Endothelial cell of umbilical vein (primary cell): ENCODE measurements around the gene PRTN3. TPM values are rescaled to one million over a fixed set of nuclear protein-coding genes. Genes with fewer than 3 reads are reported as not detected.

Experiments used
- BruUV-seq: library from RNA; stranded (reverse); fragments of 400-500 nt; replicated peaks from 2 replicates; lab custom pipeline; 2021; lab: Mats Ljungman, UMichigan
- CTCF ChIA-PET: fragments of 300-600, 350-600 bp; sonication (Branson Sonifier 250); formaldehyde crosslinking; loops from one replicate; lab custom pipeline; 2021; ENCODE audit warnings: antibody characterized with exemption, inconsistent platforms; lab: Charles Lee
- POLR2A ChIA-PET: fragments of 300-600, 350-600 bp; sonication (Branson Sonifier 250); formaldehyde crosslinking; loops from one replicate; lab custom pipeline; 2021; ENCODE audit warnings: antibody characterized with exemption, inconsistent platforms; lab: Charles Lee
- DNase-seq: peaks from one replicate; pipeline ENCODE4 v3.0.0-alpha.2; 2011; ENCODE audit warnings: low read depth, low spot score
- FAIRE-seq: peaks from 2 replicates; lab custom pipeline; 2011; peaks lifted over from hg19 to GRCh38; lab: Jason Lieb, UNC
- H2AFZ ChIP-seq: 2 replicates; pipeline ENCODE4 v1.6.0; 2012; ENCODE audit warnings: low read depth, low read length, control low read depth, inconsistent platforms
- H3K27ac ChIP-seq: 2 replicates; pipeline ENCODE4 v1.5.1; 2011; ENCODE audit warnings: low read depth, mild to moderate bottlenecking, control low read depth, low read length, moderate library complexity; ENCODE audit not compliant: insufficient read depth
- H3K27me3 ChIP-seq, 2 experiments: 2 replicates each; pipeline versions ENCODE4 v1.6.0 to v1.6.1; 2011; ENCODE audit warnings: low read length in 2 of 2, mixed read lengths in 1 of 2; ENCODE audit not compliant: control insufficient read depth in 2 of 2, insufficient read depth in 2 of 2
- H3K36me3 ChIP-seq, 2 experiments: 2 replicates in 1 of 2; 3 replicates in 1 of 2; pipeline ENCODE4 v1.5.1; 2011; ENCODE audit warnings: low read length in 2 of 2, mild to moderate bottlenecking in 1 of 2, moderate library complexity in 1 of 2; ENCODE audit not compliant: control insufficient read depth in 2 of 2, insufficient read depth in 2 of 2; ENCODE audit errors: extremely low read depth in 1 of 2
- H3K4me1 ChIP-seq: 3 replicates; pipeline ENCODE4 v1.5.1; 2011; ENCODE audit warnings: mild to moderate bottlenecking, low read length; ENCODE audit not compliant: control insufficient read depth, insufficient read depth; ENCODE audit errors: extremely low read depth
- H3K4me2 ChIP-seq: 2 replicates; pipeline ENCODE4 v1.6.1; 2011; ENCODE audit warnings: low read length, control low read depth, mixed read lengths; ENCODE audit not compliant: insufficient read depth
- H3K4me3 ChIP-seq, 3 experiments: fragments of 200-600 bp in 1 of 3; sonication (generic), shearing (Covaris generic) in 1 of 3; replicated peaks in 1 of 3; 2 replicates each; pipeline ENCODE4 v1.5.1; 2011 to 2016; ENCODE audit warnings: control low read depth in 3 of 3, low read length in 3 of 3, mild to moderate bottlenecking in 2 of 3, inconsistent platforms in 1 of 3, low read depth in 1 of 3, moderate library complexity in 1 of 3; ENCODE audit not compliant: insufficient read depth in 1 of 3
- H3K79me2 ChIP-seq: 2 replicates; pipeline ENCODE4 v1.6.0; 2012; ENCODE audit warnings: low read length, inconsistent platforms; ENCODE audit not compliant: control insufficient read depth, insufficient read depth
- H3K9ac ChIP-seq: replicated peaks from 2 replicates; pipeline ENCODE3; 2011; ENCODE audit warnings: low read length, control low read depth; ENCODE audit not compliant: insufficient read depth; ENCODE audit errors: extremely low read depth
- H3K9me1 ChIP-seq: replicated peaks from 3 replicates; pipeline ENCODE4 v1.6.0; 2011; ENCODE audit warnings: mild to moderate bottlenecking, low read length; ENCODE audit not compliant: control insufficient read depth, insufficient read depth; ENCODE audit errors: extremely low read depth
- H3K9me3 ChIP-seq: replicated peaks from 2 replicates; pipeline ENCODE4 v1.5.1; 2012; ENCODE audit warnings: low read length, inconsistent platforms; ENCODE audit not compliant: control insufficient read depth, insufficient read depth
- H4K20me1 ChIP-seq: replicated peaks from 2 replicates; pipeline ENCODE3; 2011; ENCODE audit warnings: mild to moderate bottlenecking, low read length; ENCODE audit not compliant: control insufficient read depth, insufficient read depth; ENCODE audit errors: extremely low read depth
- EZH2 ChIP-seq: IDR thresholded peaks from 2 replicates; pipeline ENCODE4 v1.6.1; 2012; ENCODE audit warnings: borderline replicate concordance, low read depth, mild to moderate bottlenecking, moderate library complexity, low read length, inconsistent platforms; ENCODE audit not compliant: severe bottlenecking
- FOS ChIP-seq: IDR thresholded peaks from 2 replicates; pipeline ENCODE4 v1.6.1; 2011; ENCODE audit warnings: mild to moderate bottlenecking, low read length, moderate library complexity, borderline replicate concordance; ENCODE audit not compliant: insufficient read depth
- GATA2 ChIP-seq: IDR thresholded peaks from 2 replicates; pipeline ENCODE4 v1.7.0; 2011; ENCODE audit warnings: low read depth, mild to moderate bottlenecking, moderate library complexity, mixed read lengths, low read length; ENCODE audit not compliant: insufficient read length, insufficient read depth
- JUN ChIP-seq: IDR thresholded peaks from 2 replicates; pipeline ENCODE4 v1.6.1; 2011; ENCODE audit warnings: borderline replicate concordance, low read depth; ENCODE audit not compliant: insufficient read length, insufficient read depth
- POLR2A ChIP-seq: IDR thresholded peaks from 2 replicates; pipeline ENCODE4 v1.6.1; 2012; ENCODE audit warnings: low read depth, mild to moderate bottlenecking, control low read depth, low read length
- POLR2AphosphoS5 ChIP-seq: IDR thresholded peaks from 2 replicates; pipeline ENCODE4 v1.6.1; 2012; ENCODE audit warnings: low read depth, mild to moderate bottlenecking, control low read depth, low read length, moderate library complexity; ENCODE audit not compliant: insufficient read depth
- dilution Hi-C: fragments of 300-500 bp; cut with MboI; formaldehyde crosslinking; loops from one replicate; pipeline ENCODE4 v1.15.0; 2019; ENCODE audit warnings: low sequenced_read_pairs; ENCODE audit not compliant: extremely low pct_ligation_motif_present
- intact Hi-C: fragments of 100-400 bp; cut with micrococcal nuclease; formaldehyde crosslinking; loops from one replicate; pipeline ENCODE4 v1.10.0; 2022
- polyA plus RNA-seq, 4 experiments: library from polyadenylated mRNA; depleted of rRNA in 3 of 4; stranded (reverse) in 3 of 4; unstranded in 1 of 4; fragments of >200 nt; gene quantifications; 2 replicates each; pipeline versions ENCODE4 v1.2.1 to v1.2.3, GENCODE V29; 2011 to 2012; ENCODE audit warnings: missing spikeins in 1 of 4
- total RNA-seq: library from RNA; stranded (reverse); gene quantifications from 2 replicates; pipeline ENCODE4 v1.2.3, GENCODE V29; 2021
- TF ChIP-seq, protein P1 (sequence below), 2 donors: IDR thresholded peaks; 1 replicate in 1 of 2; 2 replicates in 1 of 2; pipeline ENCODE4 v1.5.1; 2011; ENCODE audit warnings: low read length in 2 of 2, mild to moderate bottlenecking in 2 of 2, moderate library complexity in 2 of 2, control low read depth in 1 of 2, inconsistent platforms in 1 of 2, low read depth in 1 of 2; ENCODE audit not compliant: insufficient read depth in 1 of 2; ENCODE audit errors: extremely low read depth in 1 of 2
- TF ChIP-seq, protein P2 (sequence below): IDR thresholded peaks from 2 replicates; pipeline ENCODE4 v1.6.1; 2011; ENCODE audit not compliant: insufficient read depth, insufficient read length

The PRTN3 gene
- total and polyA plus RNA-seq, 2 donors (not counting 3 experiments of a cell fraction or from before 2014, with no cell fraction given): not detected

DNA sequence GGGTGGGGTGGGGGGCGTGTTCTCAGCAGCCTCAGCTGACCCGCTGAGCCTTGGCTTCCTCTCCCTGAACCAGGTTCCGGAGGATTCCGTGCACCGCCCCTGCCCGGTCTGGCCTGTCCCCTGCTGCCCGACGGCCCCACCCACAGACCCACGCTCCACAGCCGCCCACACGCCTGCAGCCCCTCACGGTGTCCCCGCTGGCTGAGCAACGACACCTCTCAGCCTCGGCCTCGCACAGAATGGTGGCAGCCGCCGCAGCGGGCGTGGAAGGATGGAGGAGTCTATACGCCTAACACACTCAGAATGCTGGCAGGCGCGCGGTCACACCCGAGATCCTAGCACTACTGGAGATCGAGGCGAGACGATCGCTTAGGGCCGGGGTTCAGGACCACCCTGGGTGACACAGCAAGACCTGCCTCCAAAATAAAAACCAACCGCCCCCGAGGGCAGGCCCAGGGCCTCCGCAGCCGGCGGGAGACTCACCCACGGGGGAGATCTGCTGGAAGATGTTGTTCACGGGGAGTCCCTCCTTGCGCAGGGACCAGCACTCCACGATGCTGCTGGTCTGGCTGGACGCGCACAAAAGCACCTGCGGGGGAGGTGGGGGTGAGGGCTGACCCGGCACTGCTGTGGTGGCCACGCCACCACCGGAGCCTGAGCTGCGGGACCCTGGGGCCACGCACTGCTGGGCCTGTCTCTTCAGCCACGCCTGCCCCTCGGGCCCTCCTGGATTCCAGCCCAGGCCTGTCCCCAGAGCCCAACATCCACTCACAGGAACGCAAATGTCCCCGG lies 43.8 kb downstream of the PRTN3 start:
- Histone ChIP-seq H3K79me2 (no peaks in the 10 kb centered on the region), H3K4me3 (no peak overlapping the region), H3K4me1 (no peaks in the 10 kb centered on the region), H3K27ac (no peak overlapping the region), H2AFZ (no peak overlapping the region), H3K27me3 (no peaks in the 10 kb centered on the region), H3K4me2 (no peak overlapping the region), H3K36me3 (peaks cover 8 to 39% of the 10 kb centered on the region in 2 experiments), H3K9ac (no peak overlapping the region), H4K20me1 (no peaks in the 10 kb centered on the region), H3K9me3 (no peaks in the 10 kb centered on the region), H3K9me1 (no peaks in the 10 kb centered on the region)
- ChIA-PET CTCF (no interaction called here), POLR2A (no interaction called here)
- FAIRE-seq: no peak
- no peak for DNase-seq
- dilution Hi-C loops: no loop called here
- TF ChIP-seq EZH2 (no peak), POLR2A (no peak), FOS (no peak)
- BruUV-seq: no TSS peak
- intact Hi-C loops: no loop called here

- Histone ChIP-seq H3K4me1 (no peaks in the 10 kb centered on the region), H3K9me1 (no peaks in the 10 kb centered on the region), H3K79me2 (no peaks in the 10 kb centered on the region), H3K4me3 (no peak overlapping the region), H3K9ac (no peak overlapping the region), H3K9me3 (no peaks in the 10 kb centered on the region), H3K27ac (no peak overlapping the region), H4K20me1 (no peaks in the 10 kb centered on the region), H3K27me3 (no peaks in the 10 kb centered on the region), H3K4me2 (no peak overlapping the region), H3K36me3 (peaks cover 8 to 47% of the 10 kb centered on the region in 2 experiments), H2AFZ (no peak overlapping the region)
- intact Hi-C loops (no loop called here), dilution Hi-C loops (no loop called here)
- no TSS peak for BruUV-seq
- ChIA-PET CTCF (no interaction called here), POLR2A (no interaction called here)
- no peak for TF ChIP-seq POLR2A
- TF ChIP-seq EZH2: no peak
- no peak for TF ChIP-seq JUN
- no peak for TF ChIP-seq FOS
- TF ChIP-seq, protein P1, sequence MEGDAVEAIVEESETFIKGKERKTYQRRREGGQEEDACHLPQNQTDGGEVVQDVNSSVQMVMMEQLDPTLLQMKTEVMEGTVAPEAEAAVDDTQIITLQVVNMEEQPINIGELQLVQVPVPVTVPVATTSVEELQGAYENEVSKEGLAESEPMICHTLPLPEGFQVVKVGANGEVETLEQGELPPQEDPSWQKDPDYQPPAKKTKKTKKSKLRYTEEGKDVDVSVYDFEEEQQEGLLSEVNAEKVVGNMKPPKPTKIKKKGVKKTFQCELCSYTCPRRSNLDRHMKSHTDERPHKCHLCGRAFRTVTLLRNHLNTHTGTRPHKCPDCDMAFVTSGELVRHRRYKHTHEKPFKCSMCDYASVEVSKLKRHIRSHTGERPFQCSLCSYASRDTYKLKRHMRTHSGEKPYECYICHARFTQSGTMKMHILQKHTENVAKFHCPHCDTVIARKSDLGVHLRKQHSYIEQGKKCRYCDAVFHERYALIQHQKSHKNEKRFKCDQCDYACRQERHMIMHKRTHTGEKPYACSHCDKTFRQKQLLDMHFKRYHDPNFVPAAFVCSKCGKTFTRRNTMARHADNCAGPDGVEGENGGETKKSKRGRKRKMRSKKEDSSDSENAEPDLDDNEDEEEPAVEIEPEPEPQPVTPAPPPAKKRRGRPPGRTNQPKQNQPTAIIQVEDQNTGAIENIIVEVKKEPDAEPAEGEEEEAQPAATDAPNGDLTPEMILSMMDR (IDR thresholded peaks at IDR 0.05; ENCODE audit: extremely low read depth in 1 of 2, insufficient read depth in 1 of 2, low read depth in 1 of 2, low read length in 2 of 2): no peak
- TF ChIP-seq, protein P2, sequence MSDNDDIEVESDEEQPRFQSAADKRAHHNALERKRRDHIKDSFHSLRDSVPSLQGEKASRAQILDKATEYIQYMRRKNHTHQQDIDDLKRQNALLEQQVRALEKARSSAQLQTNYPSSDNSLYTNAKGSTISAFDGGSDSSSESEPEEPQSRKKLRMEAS: no peak
- no peak for TF ChIP-seq POLR2AphosphoS5
- TF ChIP-seq GATA2: no peak
- DNase-seq: no peak
- no peak for FAIRE-seq
Observed at GRCh38 chr19:885536-886224, 44.9 kb downstream of the PRTN3 start.
